Non-pigmented ciliary epithelial cell (primary cell): ENCODE data around the gene KRTAP5-5.
"Not testable (repeated sequence)": the region's sequence is repeated elsewhere in the genome, so short reads cannot be mapped to it uniquely, and the experiment has no call there.

ENCODE experiments used
- DNase-seq: peaks from one replicate; pipeline ENCODE4 v3.0.0-alpha.2; 2010; ENCODE audit warnings: low read depth

Gene KRTAP5-5

DNA sequence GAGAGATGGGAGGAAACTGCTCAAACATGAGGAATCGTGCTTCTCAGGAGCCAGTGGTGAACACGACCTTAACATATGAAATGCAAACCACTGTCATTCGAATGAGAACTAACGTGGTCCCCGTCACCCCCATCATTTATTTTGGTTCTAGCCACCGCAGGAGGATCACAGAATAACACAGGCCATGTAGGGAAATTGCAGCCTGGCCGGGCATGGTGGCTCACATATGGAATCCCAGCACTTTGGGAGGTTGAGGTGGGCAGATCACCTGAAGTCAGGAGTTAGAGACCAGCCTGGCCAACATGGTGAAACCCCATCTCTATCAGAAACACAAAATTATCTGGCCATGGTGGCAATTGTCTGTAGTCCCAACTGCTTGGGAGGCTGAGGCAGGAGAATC, 27.1 kb downstream of the KRTAP5-5 start:
- no peak for DNase-seq

DNA sequence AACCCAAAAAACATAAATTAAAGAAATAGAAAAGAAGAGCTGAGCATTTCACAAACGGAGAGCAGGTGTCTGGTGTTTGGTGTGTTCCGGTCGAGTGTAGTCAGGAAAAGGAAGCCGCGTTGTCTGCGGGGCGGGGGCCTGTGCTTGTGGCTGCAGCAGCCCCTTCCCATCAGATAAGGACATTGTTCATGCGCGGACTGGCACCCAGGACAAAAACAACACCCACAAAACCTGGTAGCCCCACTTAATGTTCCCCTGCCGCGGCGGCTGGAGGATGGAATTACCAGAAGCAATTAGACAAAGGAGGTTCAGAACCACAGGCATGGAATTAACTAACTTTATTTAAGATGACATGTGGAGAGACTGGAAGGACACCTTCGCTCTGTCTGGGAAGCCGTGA, 29.9 kb downstream of the KRTAP5-5 start:
- DNase-seq = no peak

- no peak for DNase-seq
These were observed 30.7 kb downstream of the KRTAP5-5 start for GRCh38 chr11:1660111-1660867.

DNA sequence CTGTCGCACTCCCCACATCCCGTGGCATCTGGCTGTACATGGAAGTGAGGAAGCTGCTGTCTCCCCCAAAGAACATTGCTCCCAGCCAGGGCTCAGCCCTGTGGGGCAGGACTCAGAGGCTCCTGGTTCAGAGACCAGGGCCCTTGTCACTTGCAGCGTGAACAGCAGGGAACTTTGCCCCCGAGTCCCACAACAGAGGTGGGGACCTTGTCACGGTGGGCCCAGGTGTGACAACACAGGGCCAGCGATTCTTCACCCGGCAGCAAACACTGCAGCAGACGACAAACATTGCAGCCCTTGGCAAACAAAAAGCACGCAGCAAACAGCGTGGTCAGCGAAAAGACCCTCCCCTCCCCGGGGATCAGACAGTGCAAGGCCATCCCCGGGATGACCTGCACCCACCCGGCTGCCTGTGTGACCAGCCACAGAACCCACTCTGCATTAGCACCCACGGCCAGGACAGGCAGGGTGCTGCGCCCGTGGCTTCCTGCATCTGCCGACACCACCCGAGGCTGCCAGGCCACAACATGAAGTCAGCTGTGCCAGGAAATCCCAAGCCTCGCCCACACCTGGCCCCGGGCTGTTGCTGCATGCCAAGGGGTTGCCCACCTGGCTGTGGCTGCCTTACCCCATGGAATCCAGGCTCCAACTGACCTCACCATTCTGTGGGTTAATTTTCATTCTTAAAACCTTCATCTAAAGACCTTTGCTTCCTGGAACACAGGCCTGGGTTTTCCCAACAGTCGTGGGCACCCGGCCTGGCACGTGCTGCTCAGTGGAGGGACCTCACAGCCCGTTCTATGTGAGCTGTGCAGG, 32.1 kb downstream of the KRTAP5-5 start:
- DNase-seq = not testable (repeated sequence)

GRCh38 chr11:1662699-1663283, 33.2 kb downstream of the KRTAP5-5 start:
- not testable (repeated sequence) for DNase-seq

- DNase-seq = no peak
These were observed 35.7 kb downstream of the KRTAP5-5 start for GRCh38 chr11:1665313-1665712.

- no peak for DNase-seq
These were observed 37.7 kb downstream of the KRTAP5-5 start for GRCh38 chr11:1667121-1667850.

GRCh38 chr11:1667906-1668305, 38.3 kb downstream of the KRTAP5-5 start:
- DNase-seq = no peak

- no peak for DNase-seq
These were observed 39.4 kb downstream of the KRTAP5-5 start for GRCh38 chr11:1668911-1669473.

DNA sequence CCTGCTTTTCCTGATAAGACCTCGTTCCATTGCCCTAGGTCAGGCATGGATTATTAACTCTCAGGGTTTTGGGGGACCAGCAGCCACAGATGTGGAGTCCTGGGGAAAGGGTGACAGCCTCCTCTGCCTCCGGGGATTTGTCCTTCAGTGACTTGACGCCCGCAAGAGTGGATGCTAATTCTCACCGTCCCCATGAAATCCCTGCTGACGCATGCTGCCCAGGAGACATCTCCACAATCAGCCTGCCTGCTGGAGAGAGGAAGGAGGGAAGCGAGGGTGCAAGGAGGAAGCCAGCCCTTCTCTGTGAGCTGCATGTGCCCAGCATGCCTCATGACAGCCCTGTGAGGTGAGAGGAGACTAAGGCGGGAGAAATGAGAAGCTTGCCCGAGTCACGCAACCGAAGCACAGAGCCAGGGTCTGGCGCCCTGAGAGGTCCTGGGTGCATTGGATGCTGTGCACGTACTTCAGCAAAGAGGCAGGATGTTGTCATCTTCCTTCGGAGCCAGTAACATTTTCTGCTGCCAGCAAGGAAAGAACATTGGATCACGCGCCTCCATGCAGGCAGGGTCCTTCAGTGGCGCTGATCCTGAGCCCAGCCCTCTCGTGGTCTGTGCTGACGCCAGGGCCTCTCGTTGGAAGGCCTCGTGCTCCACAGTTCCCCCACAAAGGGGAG, 40.1 kb downstream of the KRTAP5-5 start:
- DNase-seq = no peak

GRCh38 chr11:1670457-1670856, 40.9 kb downstream of the KRTAP5-5 start:
- not testable (repeated sequence) for DNase-seq

DNA sequence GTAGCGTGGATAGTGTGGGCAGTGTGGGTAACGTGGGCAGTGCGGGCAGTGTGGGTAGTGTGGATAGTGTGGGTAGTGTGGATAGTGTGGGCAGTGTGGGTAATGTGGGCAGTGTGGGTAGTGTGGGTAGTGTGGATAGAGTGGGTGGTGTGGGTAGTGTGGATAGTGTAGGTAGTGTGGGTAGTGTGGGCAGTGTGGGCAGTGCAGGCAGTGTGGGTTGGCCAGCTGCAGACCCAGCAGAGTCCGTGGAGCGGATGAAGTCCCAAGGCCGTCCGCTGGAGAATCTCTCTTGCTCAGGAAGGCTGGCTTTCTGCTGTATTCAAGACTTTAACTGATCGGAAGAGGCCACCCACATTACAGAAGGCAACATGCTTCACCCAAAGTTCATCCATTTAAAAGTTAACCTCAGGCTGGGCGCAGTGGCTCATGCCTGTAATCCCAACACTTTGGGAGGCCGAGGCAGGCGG, 41.4 kb downstream of the KRTAP5-5 start:
- no peak for DNase-seq

- no peak for DNase-seq
These were observed 42.1 kb downstream of the KRTAP5-5 start for GRCh38 chr11:1671658-1672057.

DNA sequence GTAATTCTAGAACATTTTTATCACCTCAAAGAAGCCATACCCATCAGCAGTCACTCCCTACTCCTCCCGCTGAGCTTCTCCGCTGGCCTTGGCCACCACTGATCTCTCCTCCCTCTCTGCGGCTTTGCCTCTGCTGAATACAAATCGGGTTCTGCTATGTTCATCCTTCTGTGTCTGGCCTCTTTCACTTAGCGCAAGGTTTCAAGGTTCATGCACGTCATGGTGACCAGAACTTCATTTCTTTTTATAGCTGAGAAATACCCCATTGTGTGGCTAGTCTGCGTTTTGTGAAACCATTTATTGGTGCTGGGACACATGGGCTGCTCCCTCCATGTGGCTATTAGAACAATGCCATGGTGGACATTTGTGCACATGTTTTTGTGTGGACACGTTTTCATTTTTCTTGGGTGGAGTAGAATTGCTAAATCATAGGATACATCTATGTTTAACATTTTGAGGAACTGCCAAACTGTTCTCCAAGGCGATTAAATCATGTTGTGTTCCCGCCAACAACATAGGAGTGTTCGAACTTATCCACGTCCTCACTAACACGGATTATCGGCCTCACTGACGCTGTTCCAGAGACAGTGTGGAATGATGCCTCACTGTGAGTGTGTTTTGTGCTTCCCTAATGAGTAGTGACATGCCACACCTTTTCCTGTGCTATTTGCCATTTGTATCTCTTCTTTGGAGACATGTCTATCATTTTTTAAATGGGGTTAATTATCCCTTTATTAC, 43.2 kb downstream of the KRTAP5-5 start:
- no peak for DNase-seq

- DNase-seq = no peak
These were observed 44.0 kb downstream of the KRTAP5-5 start for GRCh38 chr11:1673446-1674172.

GRCh38 chr11:1674173-1675131, 44.9 kb downstream of the KRTAP5-5 start:
- no peak for DNase-seq

DNA sequence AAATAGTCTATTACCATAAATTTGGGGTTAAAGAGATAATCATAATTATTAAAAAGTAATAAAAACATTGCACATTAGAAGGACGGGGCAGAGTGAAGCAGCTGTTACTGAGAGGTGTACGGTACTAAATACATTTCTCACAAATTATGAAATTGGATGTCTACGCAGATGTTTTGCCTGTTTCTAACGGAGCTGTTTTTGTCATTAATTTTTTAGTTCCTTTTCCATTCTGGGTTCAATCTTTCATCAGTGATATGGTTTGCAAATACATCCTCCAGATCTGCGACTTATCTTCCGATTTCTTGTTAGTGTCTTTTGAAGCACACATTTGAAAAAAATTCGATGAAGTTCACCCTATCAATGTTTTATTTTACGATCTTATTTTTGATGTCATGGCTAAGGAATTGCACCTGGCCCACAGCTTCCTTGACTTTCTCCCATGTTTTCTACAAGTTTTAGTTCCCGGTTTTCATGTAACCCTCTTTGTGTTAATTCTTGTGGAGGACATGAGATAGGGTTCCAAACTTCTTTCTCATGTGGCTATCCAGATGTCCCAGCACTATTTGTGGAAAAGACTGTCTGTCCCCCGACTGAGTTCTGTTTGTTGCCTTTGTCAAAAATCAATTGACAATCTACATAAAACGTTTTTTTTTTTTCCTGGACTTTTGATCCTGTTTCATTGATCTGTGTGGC, 46.1 kb downstream of the KRTAP5-5 start:
- no peak for DNase-seq

DNA sequence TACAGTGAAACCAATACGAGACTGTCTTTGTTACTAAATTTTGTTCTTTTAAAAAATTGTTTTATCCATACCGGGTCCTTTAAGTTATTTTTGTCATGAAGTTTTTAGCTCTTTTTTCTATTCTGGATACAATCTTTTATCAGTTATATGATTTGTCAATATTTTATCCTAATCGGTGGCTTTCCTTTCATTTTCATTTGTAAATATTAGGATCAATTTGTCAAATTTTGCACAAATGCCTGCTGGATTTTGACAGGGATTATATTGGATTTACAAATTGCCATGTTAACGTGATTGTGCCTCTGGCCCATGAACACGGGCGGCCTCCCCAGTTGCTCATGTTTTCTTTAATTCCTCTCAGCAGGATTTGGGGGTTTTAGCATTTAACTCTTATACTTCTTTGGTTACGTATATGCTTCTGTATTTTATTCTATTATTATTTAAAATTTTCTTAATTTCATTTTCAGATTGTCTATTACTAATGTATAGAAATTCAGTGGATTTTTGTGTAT, 46.7 kb downstream of the KRTAP5-5 start:
- DNase-seq = no peak
